DOHH2 (cell line): Measurements from ENCODE around the gene IFNGR2.

ENCODE experiments used
- H3F3A ChIP-seq: fragments of 200-600 bp; sonication (generic), shearing (Covaris generic); 2 replicates; pipeline ENCODE4 v1.6.0; 2016; ENCODE audit warnings: antibody characterized with exemption, mild to moderate bottlenecking; ENCODE audit not compliant: control insufficient read depth, insufficient read depth
- H3K27ac ChIP-seq: fragments of 200-600 bp; sonication (generic); 2 replicates; pipeline ENCODE4 v1.5.1; 2014; ENCODE audit warnings: low read depth, mild to moderate bottlenecking, low read length, moderate library complexity
- H3K27me3 ChIP-seq: fragments of 200-600 bp; sonication (generic); 2 replicates; pipeline ENCODE4 v1.6.1; 2014; ENCODE audit warnings: mild to moderate bottlenecking, low read length, mixed read lengths; ENCODE audit not compliant: control insufficient read depth
- H3K36me3 ChIP-seq: fragments of 200-600 bp; sonication (generic); 2 replicates; pipeline ENCODE4 v1.6.1; 2014; ENCODE audit warnings: mild to moderate bottlenecking, low read length, moderate library complexity, mixed read lengths; ENCODE audit not compliant: control insufficient read depth
- H3K4me1 ChIP-seq: fragments of 200-600 bp; sonication (generic); 2 replicates; pipeline ENCODE4 v1.6.1; 2014; ENCODE audit warnings: mild to moderate bottlenecking, low read length, mixed read lengths; ENCODE audit not compliant: control insufficient read depth
- H3K4me2 ChIP-seq: fragments of 200-600 bp; sonication (generic); 2 replicates; pipeline ENCODE4 v1.6.0; 2014; ENCODE audit warnings: mild to moderate bottlenecking, low read length, moderate library complexity
- H3K4me3 ChIP-seq: fragments of 200-600 bp; sonication (generic); 2 replicates; pipeline ENCODE4 v1.5.1; 2014; ENCODE audit warnings: mild to moderate bottlenecking, low read length, mixed read lengths
- H3K79me2 ChIP-seq: fragments of 200-600 bp; sonication (generic); 2 replicates; pipeline ENCODE4 v1.6.1; 2014; ENCODE audit warnings: mild to moderate bottlenecking, low read length, mixed read lengths; ENCODE audit not compliant: control insufficient read depth
- H3K9me2 ChIP-seq: fragments of 200-600 bp; sonication (generic); replicated peaks from 2 replicates; pipeline ENCODE4 v1.6.1; 2014; ENCODE audit warnings: mild to moderate bottlenecking, low read length, mixed read lengths; ENCODE audit not compliant: control insufficient read depth
- H3K9me3 ChIP-seq: fragments of 200-600 bp; sonication (generic); 2 replicates; pipeline ENCODE4 v1.6.1; 2014; ENCODE audit warnings: antibody characterized with exemption, low read length, mixed read lengths; ENCODE audit not compliant: control insufficient read depth, insufficient read depth
- H4K20me1 ChIP-seq: fragments of 200-600 bp; sonication (generic); 2 replicates; pipeline ENCODE4 v1.6.0; 2014; ENCODE audit warnings: low read depth, mild to moderate bottlenecking, antibody characterized with exemption, low read length, moderate library complexity; ENCODE audit not compliant: control insufficient read depth, insufficient read depth
- EZH2phosphoT487 ChIP-seq: fragments of 200-600 bp; sonication (generic); IDR thresholded peaks from 2 replicates; pipeline ENCODE4 v1.6.1; 2017; ENCODE audit warnings: borderline replicate concordance, mild to moderate bottlenecking, antibody characterized with exemption, low read length, moderate library complexity, mixed read lengths
- TF ChIP-seq, protein P1 (sequence below): fragments of 200-600 bp; sonication (generic); IDR thresholded peaks from one replicate; pipeline ENCODE4 v1.5.1; 2014; ENCODE audit warnings: antibody characterized with exemption, mild to moderate bottlenecking, low read depth, low read length; ENCODE audit not compliant: poor library complexity, severe bottlenecking

IFNGR2 gene

GRCh38 chr21:33370305-33370704 lies 32.9 kb upstream of the IFNGR2 start:
- Histone ChIP-seq H3K79me2 (no peaks in the 10 kb centered on the region), H3K4me3 (peak overlapping the region; percentile 27), H3K4me1 (peaks cover 70% of the 10 kb centered on the region), H3F3A (peaks cover 22% of the 10 kb centered on the region), H3K9me2 (no peaks in the 10 kb centered on the region), H3K27ac (no peak overlapping the region), H3K9me3 (peaks cover 22% of the 10 kb centered on the region), H3K36me3 (peaks cover 10% of the 10 kb centered on the region), H3K27me3 (no peaks in the 10 kb centered on the region), H3K4me2 (peak overlapping the region; percentile 27), H4K20me1 (no peaks in the 10 kb centered on the region)
- no peak for TF ChIP-seq EZH2phosphoT487
- TF ChIP-seq, protein P1, sequence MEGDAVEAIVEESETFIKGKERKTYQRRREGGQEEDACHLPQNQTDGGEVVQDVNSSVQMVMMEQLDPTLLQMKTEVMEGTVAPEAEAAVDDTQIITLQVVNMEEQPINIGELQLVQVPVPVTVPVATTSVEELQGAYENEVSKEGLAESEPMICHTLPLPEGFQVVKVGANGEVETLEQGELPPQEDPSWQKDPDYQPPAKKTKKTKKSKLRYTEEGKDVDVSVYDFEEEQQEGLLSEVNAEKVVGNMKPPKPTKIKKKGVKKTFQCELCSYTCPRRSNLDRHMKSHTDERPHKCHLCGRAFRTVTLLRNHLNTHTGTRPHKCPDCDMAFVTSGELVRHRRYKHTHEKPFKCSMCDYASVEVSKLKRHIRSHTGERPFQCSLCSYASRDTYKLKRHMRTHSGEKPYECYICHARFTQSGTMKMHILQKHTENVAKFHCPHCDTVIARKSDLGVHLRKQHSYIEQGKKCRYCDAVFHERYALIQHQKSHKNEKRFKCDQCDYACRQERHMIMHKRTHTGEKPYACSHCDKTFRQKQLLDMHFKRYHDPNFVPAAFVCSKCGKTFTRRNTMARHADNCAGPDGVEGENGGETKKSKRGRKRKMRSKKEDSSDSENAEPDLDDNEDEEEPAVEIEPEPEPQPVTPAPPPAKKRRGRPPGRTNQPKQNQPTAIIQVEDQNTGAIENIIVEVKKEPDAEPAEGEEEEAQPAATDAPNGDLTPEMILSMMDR = no peak

DNA sequence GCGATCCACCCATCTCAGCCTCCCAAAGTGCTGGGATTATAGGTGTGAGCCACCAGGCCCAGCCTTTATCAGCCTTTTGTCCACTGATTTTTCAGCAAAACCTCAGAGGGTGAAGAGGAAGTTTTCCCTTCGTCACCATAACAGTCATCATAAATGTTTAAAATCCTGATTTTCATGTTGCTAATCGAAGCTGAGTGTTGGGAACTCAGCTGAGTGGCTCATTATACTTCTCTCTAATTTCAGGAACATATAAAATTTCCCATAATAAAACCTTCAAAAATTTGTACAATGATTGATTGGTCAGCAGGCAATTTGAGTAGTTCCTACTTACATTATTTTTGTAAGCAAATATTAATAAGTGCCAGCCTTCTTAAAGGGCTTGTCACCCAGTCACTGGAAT lies 31.8 kb upstream of the IFNGR2 start:
- peaks cover 10% of the 10 kb centered on the region for H3K36me3 ChIP-seq
- H3K27ac ChIP-seq = no peak overlapping the region
- H3K9me2 ChIP-seq = no peaks in the 10 kb centered on the region
- peaks cover 21% of the 10 kb centered on the region for H3K9me3 ChIP-seq
- H3K79me2 ChIP-seq = no peaks in the 10 kb centered on the region
- TF ChIP-seq EZH2phosphoT487 = no peak
- TF ChIP-seq, protein P1 = no peak
- H3F3A ChIP-seq = peaks cover 24% of the 10 kb centered on the region
- H3K27me3 ChIP-seq = no peaks in the 10 kb centered on the region
- peaks cover 81% of the 10 kb centered on the region for H3K4me1 ChIP-seq
- no peak overlapping the region for H3K4me3 ChIP-seq
- H4K20me1 ChIP-seq = no peaks in the 10 kb centered on the region
- no peak overlapping the region for H3K4me2 ChIP-seq

DNA sequence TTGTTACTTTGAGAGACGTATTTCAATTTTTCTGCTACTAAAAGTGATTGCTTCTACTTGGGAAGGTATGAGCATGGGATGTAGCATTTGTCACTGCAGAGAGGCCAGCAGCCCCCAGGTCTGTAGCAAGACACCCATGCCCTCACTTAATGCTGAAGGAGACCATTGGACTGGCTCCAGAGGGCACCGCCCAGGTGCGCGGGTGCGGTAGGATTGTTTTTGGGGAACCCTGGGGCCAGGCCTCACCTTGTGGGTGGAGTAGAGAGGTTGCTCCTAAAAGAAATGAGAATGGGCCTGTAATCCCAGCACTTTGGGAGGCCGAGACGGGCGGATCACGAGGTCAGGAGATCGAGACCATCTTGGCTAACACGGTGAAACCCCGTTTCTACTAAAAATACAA lies 30.6 kb upstream of the IFNGR2 start:
- H3K36me3 ChIP-seq = peaks cover 5% of the 10 kb centered on the region; the same call in 1 of the 2 replicates
- no peaks in the 10 kb centered on the region for H3K27me3 ChIP-seq
- no peak for TF ChIP-seq EZH2phosphoT487
- TF ChIP-seq, protein P1 = no peak
- H3K27ac ChIP-seq = peak overlapping the region; percentile 96
- peaks cover 27% of the 10 kb centered on the region for H3F3A ChIP-seq
- no peak overlapping the region for H3K4me3 ChIP-seq
- peaks cover 92% of the 10 kb centered on the region for H3K4me1 ChIP-seq
- H3K9me2 ChIP-seq = no peaks in the 10 kb centered on the region
- no peak overlapping the region for H3K4me2 ChIP-seq
- H4K20me1 ChIP-seq = no peaks in the 10 kb centered on the region
- no peaks in the 10 kb centered on the region for H3K79me2 ChIP-seq
- peaks cover 9% of the 10 kb centered on the region for H3K9me3 ChIP-seq
